CD4-positive, alpha-beta T cell treated with Interleukin-17A for 1 hour (primary cell): ENCODE results near the gene ELAVL2.
"Not testable (repeated sequence)": the region's sequence is repeated elsewhere in the genome, so short reads cannot be mapped to it uniquely, and the experiment has no call there.

ENCODE experiments used
- DNase-seq: peaks from one replicate; pipeline ENCODE4 v3.0.0-alpha.2; 2020

Gene ELAVL2

DNA sequence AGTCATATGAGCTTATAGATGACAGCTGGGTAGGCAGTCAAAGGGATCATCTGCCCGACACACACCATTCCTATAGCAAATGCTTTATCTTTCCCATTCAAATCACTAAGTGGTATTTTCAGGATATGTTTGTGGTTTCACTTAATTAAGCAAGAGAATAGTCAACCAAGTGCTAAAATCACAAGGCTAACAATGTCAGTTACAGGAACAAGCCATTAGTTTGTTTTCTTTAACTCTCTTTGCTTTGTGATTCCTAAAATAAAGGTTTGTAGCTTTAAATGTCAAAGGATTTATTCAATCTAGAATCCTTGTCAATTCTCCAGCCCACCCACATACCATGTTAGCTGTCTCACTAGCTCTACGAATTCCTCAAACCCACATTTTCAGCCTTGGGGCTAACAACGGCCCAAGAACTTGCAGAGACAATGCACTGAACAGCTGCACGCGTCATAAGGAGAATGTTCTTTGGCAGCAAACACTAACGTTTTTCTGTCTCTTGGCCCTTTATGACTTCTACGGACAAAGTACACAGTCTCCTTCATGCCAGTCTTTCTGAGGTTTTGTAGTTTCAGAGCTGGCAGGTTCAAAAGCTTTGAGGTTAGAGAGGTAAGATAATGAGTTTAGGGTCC is 56.6 kb downstream of the ELAVL2 start:
- no peak for DNase-seq

DNA sequence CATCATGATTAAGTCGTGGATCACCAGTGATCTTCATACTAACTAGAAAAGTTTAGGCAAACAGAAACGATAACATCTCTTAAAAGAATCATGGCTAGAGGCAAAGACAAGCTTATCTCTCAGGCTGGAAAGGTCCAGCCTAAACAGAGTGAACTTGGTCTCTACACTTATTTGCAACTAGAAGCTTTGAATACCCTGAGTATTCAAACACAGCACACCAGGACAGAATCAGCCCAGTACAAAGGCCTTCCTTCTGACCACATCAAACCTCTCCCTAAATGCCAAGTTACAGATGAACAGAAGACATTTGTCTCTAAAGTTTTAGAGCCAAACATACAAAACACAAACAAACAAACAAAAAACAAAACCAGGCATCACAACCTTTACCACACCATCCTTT is 57.2 kb downstream of the ELAVL2 start:
- no peak for DNase-seq

DNA sequence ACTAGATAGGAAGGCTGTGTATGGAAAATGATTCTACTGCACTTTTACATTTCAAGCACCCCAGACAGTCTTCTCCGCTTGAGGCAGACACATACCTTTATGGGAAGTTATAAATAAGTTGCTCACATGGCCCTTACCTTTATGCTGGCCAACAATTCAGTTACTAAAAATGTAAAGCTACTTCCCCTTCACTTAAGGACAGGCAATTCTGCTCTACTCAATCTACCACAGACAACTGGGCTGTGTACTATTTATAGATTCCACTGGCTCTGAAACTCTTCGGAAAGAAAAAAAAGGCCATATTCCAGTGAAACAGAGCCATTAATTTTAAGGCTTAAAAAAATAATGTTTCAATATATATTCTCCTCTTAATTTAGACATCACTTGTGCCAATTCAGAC is 59.4 kb downstream of the ELAVL2 start:
- no peak for DNase-seq

DNA sequence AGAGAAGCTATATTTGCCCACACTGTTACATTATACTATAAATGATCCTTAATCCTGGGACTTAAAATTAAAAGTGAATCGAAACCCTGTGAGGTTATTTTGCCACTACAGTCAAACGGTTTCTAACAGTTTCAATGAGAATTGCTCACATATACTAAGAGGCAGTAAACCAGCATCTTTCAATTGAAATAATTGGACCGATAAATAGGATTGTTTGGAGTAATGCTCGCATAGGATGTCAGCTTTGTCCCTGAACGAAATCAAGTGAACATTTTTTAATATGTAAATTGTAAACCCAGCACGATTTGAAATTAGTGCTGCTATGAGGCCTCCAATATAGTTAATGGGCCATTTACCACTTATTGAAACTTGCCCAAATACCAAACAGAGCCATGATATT is 60.5 kb downstream of the ELAVL2 start:
- DNase-seq: no peak

DNA sequence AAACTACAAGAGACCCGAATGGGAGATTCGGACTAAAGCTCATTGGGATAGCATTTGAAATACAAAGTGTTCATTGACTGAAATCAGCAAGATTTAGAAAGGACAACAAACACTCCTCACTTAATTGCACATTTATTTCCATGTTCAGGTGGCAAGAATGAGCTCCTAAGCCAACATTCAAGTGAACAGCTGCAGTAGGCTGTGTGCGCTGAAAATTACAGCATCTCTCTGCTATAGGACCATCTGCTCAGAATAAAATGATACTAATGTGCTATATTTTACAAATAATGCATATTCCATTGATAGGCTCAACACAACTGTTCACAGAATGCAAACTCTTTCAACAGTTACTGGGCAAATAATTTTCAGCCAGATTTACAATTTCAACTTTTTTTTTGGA is 61.8 kb downstream of the ELAVL2 start:
- DNase-seq: no peak

DNA sequence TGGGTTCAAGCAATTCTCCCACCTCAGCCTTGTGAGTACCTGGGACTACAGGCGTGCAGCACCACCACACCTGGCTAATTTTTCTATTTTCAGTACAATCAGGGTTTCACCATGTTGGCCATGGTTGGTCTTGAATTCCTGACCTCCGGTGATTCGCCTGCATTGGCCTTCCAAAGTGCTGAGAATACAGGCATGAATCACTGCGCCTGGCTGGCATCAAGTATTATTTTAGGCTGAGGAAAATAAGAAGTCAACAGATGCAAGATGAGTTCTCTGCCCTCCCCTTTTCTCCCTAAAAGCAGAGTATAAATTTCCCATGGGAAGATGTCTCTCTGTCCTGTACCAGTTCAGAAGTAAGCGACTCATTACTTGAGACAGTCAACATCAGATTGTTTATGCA is 71.5 kb downstream of the ELAVL2 start:
- DNase-seq: no peak

DNA sequence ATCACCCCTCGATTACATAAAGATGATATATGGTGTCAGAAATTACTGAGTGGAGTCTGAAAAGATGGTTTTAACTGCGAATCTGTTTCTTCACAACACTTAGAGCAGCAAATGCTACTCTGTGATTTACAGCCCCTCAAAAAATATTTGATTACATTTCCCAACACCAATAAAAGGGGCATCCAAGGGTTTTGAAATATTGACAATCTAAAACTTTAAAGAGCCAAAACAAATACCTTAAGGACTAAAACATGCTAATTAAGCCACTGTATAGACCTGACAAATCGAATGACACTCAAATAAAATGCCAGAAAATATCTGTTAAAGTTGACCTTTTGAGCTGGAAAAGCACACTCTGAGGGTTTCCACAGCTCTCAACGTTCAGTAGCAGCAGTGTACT is 73.2 kb downstream of the ELAVL2 start:
- DNase-seq: no peak

DNA sequence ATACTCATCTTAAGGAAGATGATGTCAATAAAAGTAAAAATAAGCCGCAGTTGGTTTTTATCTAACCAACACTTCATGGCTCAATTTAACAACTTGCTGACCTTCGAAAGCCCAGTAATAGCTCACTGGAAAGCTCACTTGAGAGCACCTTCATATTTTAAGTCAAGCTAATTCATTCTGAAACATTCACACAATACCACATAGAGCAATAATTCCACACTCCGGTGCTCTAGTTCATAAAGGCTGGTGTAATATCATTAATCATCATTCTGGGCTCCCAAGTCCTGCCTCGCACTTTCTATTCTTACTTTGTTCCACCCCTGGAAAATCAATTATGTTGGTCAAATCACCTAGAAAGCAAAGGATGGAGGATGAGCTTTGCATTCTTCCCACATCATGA is 74.4 kb downstream of the ELAVL2 start:
- no peak for DNase-seq

DNA sequence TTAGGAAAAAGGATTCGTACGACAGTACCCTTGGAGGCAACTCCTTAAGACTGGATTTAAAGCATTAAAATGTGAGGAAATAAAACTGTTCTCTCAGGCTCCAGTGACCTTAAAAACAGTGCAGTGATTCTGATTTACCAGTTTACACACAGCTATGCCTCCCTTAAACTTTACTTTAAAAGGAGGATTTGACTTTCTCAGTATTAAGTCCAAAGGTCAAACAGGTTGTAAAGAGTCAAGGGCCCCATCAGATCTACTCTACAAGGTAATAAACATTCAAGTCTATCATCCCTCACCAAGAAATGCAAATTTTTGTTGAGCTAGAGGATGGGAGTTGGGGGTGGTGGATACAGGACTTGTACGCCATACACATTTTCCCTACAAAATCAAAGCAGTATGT is 75.2 kb downstream of the ELAVL2 start:
- DNase-seq: no peak

DNA sequence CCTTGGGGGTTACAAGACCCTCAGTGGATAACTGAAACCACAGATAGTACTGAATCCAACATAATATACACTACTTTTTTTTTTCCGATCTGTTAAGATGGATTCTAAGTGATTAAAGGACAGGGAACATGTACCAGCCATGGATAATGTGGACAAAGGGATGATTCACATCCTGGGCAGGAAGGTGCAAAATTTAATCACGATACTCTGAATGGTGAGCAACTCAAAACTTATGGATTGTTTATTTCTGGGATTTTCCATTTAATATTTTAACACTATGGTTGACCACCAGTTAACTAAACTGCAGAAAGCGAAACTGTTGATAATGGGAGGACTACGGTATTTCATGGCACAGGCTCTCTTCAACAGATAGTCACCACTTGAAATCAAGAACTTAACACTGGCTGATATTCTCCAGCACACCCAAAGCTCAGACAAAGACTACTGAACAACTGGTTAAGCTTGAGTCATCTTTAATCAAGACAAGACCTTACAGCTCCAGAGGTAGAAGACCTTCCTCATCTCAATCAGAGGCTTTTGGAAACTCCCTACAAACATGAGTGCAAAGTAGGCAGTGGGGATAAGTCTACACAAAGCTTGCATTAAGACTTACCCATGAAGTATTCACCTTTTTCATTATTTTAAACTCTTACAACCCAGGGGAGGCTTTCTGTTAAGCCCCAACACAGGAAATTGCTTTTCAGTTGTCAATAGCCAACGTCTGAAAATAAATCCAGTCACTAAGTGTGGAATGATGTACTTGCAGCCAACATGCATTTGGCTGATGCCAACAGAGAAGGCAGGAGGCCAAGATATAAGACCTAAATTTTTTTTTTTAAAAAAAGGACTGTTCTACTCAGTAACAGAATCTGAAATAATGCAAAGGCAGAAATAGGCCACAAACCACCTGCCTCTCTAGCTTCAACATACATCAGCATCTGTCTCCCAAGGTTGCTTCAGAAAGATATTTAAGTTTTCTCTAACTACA is 78.7 kb downstream of the ELAVL2 start:
- no peak for DNase-seq

DNA sequence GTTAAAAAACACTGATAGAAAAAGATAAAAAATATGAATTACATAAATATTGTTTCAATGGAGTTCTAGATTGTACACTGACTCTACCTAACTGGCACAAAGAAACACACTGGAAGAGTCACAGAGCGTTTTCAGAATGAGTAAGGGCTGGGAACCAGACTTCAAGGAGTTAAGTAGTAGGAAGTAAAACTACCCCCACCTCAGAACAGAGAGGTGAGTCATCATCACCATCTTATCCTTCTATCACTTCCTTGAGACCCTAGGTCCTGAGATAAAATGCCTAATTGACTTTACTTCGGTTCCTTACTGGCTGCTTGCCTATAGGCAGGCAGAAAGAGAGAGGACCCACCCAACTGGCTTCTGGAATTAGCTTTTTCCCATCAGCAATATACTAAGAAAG is 79.7 kb downstream of the ELAVL2 start:
- DNase-seq: no peak

DNA sequence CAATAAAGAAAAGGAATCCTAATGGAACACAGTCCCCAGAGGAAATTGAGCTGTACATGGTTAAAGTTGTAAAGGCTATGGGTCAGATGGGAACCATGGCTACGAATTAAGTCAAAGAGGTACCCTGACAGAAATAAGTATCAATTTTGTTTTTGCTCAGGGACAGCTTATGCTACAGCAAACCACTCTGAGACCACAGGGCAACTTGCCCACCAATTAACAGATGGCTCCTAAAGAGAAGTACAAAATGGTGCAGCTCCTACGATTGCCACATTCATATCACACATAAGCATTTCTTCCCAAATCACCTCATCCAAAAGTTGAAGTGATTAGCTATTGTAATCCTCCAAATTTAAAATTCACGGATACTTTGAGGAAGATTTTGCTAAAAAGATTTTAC is 83.0 kb downstream of the ELAVL2 start:
- DNase-seq: no peak

DNA sequence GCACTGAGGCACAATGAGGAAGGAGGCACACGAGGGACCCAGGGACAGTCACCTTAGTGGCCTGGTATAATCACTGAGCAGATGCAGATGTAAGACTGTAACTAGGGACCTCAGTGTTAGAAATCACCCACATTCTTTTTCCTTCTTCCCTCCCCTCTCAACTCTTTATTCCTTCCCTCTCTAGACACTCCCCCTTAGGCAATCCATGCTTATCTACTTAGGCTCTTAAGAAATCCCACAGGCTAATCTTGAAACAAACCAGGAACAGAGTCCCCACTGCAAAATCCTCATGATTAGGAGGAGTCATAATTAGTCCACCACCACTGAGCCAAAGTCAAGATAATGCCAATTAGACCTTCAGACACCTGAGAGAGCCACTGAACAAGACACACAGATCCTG is 84.7 kb downstream of the ELAVL2 start:
- no peak for DNase-seq

DNA sequence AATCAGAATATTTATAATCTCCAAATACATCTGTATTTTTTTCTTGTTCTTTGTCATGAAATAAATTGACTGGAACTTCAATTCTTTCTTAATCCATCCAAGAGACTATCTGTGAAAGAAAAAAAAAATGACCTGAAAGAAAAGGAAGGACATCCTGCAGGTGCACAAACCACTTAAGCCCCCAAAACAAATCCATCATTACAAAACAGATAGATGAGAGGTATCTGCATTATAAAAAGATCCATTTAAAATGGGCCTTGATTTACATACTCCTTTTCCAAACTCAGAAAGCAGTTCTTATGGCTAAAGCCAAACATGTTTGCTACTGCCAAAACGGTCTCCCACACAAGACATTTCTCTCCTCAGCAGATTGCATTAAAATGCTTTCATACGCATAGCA is 85.5 kb downstream of the ELAVL2 start:
- DNase-seq: no peak

DNA sequence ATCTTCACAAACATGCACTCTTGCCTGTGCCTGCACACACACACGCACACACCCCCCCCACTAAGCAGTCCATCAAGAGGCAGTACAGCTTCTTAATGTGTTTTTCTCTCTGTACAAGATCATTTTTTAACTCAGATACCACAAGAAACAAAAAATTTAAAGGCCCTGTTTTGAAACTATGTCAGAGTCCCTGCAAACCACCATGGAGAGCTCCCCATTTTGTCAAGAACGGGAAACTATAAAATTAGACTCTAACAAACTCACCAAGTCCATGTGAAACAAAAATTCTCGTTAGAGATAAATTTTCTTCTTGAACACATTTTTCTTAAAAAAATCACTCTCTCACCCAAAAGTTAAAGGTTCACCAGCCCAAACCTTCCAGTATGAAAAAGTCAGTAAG is 86.3 kb downstream of the ELAVL2 start:
- DNase-seq: no peak

DNA sequence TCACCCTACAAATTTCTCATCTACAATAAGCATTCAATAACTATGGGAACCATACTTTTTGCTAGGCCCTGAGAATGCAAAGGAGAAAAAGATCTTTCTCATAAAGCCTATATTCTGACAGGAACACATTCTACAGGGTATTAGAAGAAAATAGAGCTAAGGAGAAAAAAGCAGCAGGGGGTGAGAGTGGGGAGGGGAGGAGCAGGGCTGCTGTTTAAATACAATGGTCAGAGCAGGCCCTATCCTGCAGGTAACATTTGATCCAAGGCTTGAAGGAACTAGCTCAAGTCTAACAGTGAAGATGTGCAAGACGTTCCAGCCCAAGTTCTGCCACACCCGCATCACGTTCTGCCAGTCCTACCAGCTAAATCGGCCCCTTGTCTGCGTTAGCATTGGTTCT is 89.7 kb downstream of the ELAVL2 start:
- DNase-seq: no peak

DNA sequence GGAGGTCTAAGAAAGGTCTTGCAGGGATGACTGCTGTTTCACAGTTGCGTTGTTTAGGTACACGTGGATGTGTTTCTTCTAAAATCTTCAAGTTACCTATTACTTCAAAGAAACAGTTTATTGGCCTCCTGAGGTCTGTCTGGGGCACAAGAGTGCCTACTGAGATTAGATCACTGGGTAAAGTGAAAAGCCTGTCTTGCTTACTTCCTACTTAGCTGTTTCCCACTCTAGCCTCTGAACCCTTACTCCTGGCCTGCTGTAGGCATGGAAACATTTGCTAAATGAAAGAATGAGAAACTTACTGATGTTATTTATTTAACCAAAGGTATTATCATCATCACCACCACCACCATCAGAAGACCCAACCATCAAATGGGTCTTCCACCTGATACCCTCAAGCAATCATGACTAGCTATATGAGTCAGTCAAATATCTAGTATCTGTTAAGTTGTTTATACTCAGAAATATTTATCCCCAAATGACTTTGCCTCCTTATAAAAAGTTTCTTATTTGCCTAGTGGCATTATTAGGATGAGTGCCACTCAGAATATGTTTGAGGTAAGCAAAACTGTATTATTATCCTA is 92.5 kb downstream of the ELAVL2 start:
- DNase-seq: no peak

DNA sequence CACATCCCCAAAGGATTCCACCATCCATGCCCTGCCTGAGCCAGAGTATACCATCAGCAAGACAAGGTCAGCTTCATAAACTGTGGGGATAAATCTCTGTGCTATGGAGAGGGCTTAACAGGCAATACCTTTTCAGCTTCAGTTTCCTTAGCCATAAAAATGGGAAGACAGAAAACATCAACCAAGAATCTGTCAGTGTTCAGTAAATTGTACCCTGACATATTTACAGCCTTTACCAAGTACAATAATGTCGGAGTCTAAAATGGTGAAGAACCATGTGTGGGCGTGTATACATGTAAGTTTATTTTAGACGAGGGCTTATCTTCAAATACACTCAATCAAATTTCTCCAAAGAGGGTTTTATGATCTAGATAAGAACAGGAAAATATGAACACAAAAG is 94.7 kb downstream of the ELAVL2 start:
- DNase-seq: no peak

DNA sequence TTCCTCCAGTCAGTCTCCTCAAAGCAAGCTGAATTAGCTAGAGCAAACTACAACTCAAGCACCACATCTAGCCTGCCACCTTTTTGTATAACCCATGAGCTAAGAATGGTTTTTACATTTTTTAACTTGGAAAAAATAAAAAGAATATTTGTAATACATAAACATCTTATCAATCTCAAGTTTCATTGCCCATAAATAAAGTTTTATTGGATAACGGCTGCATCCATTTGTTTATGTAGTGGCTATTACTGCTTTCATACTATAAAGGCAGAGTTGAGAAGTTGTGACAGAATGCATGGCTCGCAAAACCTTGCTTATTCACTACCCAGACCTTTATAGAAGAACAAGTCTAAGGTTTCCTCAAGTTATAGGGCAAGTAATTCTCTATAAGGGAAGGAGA is 95.7 kb downstream of the ELAVL2 start:
- no peak for DNase-seq

DNA sequence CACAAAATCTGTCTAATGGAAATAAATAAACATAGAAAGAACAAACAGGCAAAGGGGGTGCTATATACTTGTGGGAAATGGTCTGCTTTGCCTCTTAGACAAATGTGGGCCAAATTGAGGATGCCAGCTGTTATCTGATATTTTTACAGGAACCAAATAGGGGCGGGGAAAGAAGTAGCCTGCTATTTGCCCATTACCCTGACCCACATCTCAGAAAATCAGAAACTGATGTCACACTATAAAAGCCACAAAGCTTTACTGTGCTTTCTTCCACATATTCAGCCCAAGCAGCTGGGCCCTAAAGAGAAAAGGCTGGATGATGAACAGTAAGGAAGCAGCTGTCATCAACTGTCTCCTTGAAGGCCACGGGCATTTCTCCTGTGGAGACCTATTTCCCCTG is 97.3 kb downstream of the ELAVL2 start:
- no peak for DNase-seq

DNA sequence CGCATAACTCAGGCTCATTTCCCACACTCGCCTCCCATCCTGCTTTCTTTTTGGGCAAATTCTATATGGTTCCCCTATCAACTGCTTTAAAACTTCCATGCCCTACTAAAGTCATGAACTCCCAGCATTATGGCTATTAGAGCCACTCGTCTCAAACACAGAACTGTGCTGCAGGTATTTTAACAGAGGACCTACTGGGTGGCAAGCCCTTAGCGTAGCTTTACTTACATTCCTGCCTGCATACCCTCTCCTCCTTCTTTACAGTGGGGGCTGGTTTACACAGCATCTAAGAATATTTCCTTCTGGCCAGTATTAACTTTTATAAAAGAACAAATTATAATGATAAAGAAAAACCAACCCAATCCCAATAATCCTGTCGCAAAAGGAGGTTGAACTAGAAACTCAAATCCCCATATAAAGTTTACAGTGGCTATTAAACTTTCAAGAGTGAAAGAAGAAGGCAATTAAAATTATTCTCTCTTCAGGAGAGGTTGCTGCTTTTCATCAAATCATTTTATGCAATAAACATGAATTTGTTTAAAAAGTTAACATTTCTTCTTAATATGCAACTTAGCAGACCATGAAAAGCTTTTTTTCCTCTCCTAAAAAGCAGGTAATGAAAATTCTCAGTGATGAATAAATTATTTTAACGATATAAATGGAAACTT is 100.6 kb downstream of the ELAVL2 start:
- no peak for DNase-seq

DNA sequence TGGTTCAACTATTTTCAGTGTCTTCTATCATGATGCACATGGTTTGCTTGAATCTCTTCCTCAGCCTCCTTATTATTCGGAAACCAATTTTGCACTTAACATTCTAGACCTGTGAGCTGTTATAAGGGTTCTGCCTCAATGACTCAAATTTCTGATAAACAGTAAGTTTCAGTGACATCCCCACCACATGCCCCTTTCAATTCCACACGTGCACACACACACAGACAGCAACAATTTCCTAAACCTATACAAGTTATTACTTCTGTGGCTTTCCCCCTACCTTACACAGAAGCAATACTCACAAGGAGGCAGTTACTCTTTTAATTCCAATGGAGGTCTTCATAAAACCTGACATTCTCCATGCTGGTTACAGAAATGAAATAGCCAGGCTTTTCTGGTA is 102.4 kb downstream of the ELAVL2 start:
- DNase-seq: no peak

DNA sequence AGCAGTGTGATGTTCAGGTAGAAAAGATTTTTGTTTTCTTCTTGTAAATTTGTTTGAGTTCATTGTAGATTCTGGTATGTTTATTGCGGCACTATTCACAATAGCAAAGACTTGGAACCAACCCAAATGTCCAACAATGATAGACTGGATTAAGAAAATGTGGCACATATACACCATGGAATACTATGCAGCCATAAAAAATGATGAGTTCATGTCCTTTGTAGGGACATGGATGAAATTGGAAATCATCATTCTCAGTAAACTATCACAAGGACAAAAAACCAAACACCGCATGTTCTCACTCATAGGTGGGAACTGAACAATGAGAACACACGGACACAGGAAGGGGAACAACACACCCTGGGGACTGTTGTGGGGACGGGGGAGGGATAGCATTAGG is 103.0 kb downstream of the ELAVL2 start:
- not testable (repeated sequence) for DNase-seq

DNA sequence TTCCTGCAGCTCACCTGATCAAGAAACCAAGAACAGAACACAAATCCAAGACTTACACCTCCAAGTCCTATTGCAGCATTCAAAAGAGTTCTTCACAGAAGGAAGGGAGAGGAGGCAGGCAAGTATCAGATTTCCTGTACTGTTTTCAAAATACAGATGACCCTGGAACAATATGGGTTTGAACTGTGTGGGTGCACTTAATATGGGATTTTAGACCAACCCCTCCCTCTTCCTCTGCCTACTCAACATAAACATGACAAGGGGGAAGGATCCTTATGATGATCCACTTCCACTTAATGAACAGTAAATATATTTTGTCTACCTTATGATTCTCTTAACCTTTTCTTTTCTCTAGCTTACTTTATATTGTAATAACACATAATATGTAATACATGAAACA is 104.6 kb downstream of the ELAVL2 start:
- no peak for DNase-seq
